Activated effector memory CD4-positive, alpha-beta T cell treated with anti-CD3 and anti-CD28 coated beads, Interleukin-2, amount 50 U/mL, for 16 hours (primary cell): Measurements from ENCODE around the gene JAM3.

Experiments used
- DNase-seq: peaks from one replicate; pipeline ENCODE4 v3.0.0-alpha.2; 2020

Gene JAM3

DNA sequence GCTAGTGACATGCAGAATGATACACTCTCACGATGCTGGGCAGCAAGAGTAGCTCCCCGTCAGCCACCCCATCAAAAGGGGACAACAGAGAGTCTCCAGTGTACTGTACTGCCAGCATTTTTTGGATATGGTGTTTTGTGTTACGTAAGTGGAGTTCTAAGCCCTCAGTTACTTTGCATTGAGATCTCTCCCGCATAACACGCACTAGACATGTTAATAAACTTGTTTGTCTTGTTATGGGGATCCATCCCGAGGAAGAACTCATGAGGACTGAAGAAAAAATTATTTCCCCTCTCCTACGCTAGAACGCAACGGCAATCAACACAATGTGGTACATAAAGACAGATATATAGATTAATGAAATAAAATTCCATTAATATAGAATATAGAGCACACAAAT is 130.7 kb downstream of the JAM3 start:
- no peak for DNase-seq

DNA sequence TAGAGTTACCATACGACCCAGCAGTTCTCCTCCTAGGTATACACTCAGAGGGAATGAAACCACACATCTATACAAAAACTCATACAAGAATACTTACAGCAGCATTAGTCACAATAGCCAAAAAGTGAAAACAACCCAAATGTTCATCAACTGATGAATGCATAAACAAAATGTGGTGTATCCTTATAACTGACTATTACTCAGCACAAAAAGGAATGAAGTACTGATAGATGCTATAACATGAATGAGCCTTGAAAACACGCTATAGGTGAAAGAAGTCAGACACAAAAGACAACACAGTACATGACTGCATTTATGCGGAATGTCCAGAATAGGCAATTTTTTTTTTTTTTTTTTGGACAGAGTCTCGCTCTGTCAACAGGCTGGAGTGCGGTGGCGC is 131.8 kb downstream of the JAM3 start:
- no peak for DNase-seq
